Activated gamma-delta T cell (primary cell): Measurements from ENCODE around the gene HIGD2B.
"Not testable (repeated sequence)": the region's sequence is repeated elsewhere in the genome, so short reads cannot be mapped to it uniquely, and the experiment has no call there.

Source experiments
- DNase-seq: peaks from one replicate; lab custom pipeline; 2025; lab: John Stamatoyannopoulos, UW

HIGD2B gene

DNA sequence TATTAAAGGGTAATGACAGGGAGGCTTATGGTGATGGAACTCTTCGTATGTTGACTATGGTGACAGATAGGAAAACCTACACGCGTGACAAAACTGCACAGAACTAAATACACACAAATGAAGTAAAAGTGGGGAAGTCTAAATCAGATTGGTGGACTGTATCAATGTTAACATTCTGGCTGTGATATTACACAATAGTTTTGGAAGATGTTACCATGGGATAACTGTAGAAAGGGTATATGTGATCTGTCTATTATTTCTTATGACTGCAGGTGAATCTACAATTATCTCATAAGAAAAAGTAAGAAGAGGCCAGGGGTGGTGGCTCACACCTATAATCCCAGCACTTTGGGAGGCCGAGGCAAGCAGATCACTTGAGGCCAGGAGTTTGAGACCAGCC is 9.1 kb downstream of the HIGD2B start:
- DNase-seq, result no peak

GRCh38 chr15:72671525-72671924 is 14.5 kb downstream of the HIGD2B start:
- DNase-seq, result no peak

GRCh38 chr15:72670656-72671352 is 15.2 kb downstream of the HIGD2B start:
- not testable (repeated sequence) for DNase-seq

GRCh38 chr15:72669803-72670202 is 16.2 kb downstream of the HIGD2B start:
- DNase-seq, result not testable (repeated sequence)

GRCh38 chr15:72665706-72666105 is 20.3 kb downstream of the HIGD2B start:
- not testable (repeated sequence) for DNase-seq

- not testable (repeated sequence) for DNase-seq
Observed at GRCh38 chr15:72663931-72664330, 22.1 kb downstream of the HIGD2B start.

- not testable (repeated sequence) for DNase-seq
Observed at GRCh38 chr15:72661081-72661480, 24.9 kb downstream of the HIGD2B start.

GRCh38 chr15:72656014-72656413 is 30.0 kb downstream of the HIGD2B start:
- not testable (repeated sequence) for DNase-seq

DNA sequence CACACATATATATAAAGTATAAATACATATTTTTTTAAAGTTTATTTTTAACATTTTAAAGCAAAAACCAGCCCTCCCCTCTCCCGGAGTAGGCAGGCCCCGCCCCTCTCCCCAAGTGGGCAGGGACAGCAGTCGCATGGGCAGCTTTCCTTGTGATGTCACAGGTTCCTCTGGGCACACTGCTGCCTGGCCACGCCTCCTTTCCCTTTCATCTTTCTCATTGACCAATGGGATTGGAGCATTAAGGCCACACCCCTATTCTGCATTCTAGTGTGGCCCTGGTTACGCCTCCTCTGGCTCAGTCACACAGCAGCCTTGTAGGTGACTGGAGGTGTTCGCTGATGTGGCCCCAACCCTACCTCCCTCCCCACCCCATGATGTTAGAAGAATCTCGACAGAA is 31.6 kb downstream of the HIGD2B start, which contains the start of gene GOLGA6B:
TSS of gene GOLGA6B (plus strand) at position 301 of the 400 bp plus-strand sequence. CDS start at position 342, 41 bp downstream.
- DNase-seq, result not testable (repeated sequence)

DNA sequence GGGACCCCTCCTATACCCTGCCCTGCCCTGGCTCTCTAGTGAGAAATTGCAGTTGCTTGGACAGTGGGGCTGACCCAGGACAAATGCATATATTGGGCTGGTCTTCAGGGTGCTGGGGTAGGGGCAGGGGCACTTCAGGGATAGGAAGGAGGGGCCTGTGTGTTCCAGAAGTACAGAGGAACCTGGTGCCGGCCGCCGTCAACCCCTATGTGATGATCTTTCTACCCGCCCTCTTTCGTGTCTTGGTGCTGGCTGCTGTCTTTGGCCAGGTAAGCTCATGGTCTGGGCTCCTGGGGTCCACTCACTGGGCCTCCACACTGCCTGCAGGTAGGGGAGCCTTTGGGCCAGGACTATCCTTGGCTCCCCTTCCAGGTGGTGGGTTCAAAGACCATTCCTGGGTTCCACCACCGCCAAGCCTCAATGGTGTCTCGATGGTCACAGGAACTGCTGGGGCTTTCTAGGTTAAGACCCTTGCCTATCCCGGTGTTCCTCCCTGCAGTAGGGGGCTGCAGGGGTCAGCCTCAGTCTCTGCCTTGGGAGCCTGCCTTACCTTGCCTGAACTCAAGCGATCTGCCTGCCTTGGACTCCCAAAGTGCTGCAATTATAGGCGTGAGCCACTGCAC is 37.2 kb downstream of the HIGD2B start:
- DNase-seq, result not testable (repeated sequence)

GRCh38 chr15:72642271-72642670 is 43.7 kb downstream of the HIGD2B start:
- not testable (repeated sequence) for DNase-seq

DNA sequence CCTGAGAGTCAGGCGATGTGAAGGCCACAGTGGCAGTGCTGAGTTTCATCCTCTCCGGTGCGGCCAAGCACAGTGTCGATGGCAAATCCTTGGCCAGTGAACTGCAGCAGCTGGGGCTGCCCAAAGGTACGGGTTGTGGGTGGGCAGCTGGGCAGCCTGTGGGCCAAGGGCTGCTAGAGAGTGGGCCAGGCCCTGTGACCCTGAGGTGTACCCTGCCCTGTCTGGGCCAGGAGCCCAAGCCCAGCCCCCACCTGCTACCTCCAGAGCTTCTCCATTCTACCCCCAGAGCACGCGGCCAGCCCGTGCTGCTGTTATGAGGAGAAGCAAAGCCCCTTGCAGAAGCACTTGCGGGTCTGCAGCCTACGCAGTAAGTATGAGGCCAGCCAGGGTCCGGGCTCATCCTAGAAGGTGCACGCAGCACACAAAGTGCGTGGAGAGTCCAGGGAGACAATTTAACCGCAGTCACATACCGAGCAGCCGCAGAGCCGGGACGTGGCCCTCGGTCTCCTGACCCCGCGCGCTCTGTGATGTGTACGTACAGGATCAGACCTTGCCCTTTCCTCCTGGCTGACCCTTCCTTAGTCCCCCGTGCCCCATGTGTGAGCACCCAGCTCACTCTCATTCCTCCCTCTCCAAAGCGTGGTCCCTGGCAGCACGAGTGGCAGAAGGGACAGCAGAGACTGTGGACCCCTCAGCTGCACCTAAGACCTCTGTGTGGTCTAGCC is 46.1 kb downstream of the HIGD2B start:
- not testable (repeated sequence) for DNase-seq

DNA sequence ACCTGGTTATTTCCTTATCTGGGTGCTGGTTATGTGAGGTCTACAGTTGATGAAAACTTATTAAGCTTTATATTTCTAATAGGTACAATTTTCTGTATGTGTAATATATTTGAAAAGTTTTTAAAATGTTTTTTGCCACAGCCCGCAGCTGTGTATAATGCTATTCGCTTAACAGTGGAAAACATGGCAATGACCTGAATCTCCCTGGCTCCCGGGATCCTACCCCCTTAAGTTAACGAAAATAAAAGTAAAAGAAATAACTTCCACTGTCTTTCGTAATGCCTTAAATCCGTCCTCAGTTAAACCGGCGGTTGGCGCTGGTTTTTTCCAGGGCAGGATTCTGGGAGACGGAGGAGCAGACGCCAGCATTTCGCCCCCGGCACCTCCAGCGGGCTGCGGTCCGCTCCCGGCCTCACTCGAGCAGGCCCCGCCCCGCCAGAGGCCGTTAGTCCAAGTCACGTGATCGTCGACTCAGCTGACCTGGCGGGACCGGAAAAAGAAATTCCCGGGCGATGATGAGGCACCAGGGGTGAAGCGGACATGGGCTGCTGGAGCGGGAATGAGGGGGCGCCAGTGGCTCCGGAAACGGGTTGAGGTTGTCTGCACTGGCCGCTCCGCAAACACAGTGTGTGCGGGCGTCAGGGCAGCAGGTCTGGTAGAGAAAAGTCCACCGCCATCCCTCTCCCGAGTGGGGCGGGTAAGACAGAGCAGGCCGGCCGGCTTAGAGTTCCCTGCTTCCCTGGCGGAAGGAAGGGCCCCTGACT is 49.3 kb downstream of the HIGD2B start:
- DNase-seq, result not testable (repeated sequence)

DNA sequence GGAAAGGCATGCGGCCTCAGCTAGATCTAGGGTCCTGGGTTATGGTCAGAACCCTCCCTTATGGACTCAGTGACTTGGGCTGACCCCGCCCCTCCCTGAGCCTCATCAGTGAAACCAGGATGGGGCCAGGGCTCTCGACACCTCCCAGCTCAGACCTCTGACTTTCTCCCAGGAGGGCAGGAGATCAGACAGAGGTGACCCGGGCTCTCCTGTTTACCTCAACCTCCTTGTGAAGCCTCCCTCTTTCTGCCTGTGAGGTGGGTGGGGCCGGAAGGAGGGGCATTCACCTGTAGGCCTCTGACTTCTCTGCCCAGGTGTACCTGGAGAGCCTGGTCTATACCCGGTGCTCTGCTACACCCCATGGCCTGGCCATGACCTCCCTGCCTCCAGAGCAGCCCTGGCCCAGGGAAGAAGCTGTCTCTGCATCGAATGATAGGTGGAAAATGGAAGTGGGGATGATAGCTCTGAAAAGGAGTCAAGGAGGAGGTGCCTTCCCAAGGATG is 56.9 kb downstream of the HIGD2B start:
- DNase-seq, result not testable (repeated sequence)

DNA sequence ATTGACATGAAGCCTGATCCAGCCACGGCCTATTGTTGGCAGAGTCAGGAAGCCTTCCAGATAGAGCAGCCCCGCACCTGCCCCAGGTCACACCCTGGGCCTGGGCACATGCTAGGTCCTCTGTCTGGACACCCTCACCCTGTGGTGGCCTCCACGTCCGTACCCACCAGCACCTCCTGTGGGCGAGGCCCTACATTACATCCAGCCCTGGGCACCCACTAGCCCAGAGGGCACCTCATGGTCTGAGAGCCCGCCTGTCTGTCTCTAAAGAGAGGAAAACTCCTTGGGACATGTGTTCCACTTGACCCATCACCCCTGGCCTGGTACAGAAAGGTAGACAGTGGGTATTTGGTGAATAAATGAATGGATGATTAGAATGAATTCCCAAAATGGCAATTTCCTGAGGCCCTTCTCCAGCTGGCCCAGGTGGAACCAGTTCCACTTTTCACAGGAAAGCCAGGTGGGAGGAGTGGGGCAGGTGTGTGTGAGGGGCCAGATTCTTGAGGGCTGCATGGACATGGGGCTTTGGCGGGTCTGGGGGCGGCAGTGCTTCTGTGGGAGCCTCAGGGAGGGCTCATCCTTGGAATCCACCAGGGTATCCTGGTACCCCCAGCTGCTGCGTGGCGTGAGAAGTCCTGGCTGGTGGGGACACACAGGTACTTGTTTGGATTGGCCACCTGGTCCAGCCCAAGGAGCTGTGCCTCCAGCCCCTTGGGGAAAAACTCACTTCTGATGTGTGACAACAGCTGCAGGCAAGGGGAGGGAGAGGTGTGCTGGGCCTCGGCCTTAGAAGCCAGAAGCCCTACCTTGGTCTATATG is 57.5 kb downstream of the HIGD2B start:
- not testable (repeated sequence) for DNase-seq

DNA sequence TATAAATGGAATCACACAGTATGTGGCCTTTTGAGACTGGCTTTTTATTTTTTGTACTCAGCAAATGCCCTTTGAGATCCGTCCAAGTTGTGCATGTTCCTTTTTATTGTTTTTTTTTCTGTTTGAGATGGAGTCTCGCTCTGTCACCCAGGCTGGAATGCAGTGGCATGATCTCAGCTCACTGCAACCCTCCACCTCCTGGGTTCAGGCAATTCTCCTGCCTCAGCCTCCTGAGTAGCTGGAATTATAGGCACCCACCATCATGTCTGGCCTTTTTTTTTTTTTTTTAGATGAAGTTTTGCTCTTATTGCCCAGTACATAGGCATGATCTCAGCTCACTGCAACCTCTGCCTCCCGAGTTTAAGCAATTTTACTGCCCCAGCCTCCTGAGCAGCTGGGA is 59.8 kb downstream of the HIGD2B start:
- not testable (repeated sequence) for DNase-seq
